Measurements from ENCODE around the gene ATM.
"Not testable (repeated sequence)": the region's sequence is repeated elsewhere in the genome, so short reads cannot be mapped to it uniquely, and the experiment has no call there.

The ATM gene

GRCh38 chr11:108246308-108246707 is 23.4 kb downstream of the ATM start:
- TF ChIP-seq, protein P1, sequence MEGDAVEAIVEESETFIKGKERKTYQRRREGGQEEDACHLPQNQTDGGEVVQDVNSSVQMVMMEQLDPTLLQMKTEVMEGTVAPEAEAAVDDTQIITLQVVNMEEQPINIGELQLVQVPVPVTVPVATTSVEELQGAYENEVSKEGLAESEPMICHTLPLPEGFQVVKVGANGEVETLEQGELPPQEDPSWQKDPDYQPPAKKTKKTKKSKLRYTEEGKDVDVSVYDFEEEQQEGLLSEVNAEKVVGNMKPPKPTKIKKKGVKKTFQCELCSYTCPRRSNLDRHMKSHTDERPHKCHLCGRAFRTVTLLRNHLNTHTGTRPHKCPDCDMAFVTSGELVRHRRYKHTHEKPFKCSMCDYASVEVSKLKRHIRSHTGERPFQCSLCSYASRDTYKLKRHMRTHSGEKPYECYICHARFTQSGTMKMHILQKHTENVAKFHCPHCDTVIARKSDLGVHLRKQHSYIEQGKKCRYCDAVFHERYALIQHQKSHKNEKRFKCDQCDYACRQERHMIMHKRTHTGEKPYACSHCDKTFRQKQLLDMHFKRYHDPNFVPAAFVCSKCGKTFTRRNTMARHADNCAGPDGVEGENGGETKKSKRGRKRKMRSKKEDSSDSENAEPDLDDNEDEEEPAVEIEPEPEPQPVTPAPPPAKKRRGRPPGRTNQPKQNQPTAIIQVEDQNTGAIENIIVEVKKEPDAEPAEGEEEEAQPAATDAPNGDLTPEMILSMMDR (IDR thresholded peaks at IDR 0.05; ENCODE audit: low read depth, low read length): no peak
- H3K4me3 ChIP-seq (ENCODE audit: low read depth, low read length): no peak overlapping the region

- TF ChIP-seq, protein P1 (IDR thresholded peaks at IDR 0.05; ENCODE audit: low read depth, low read length): no peak
- no peak overlapping the region for H3K4me3 ChIP-seq (ENCODE audit: low read depth, low read length)
Observed at GRCh38 chr11:108246885-108247284, 24.0 kb downstream of the ATM start.

DNA sequence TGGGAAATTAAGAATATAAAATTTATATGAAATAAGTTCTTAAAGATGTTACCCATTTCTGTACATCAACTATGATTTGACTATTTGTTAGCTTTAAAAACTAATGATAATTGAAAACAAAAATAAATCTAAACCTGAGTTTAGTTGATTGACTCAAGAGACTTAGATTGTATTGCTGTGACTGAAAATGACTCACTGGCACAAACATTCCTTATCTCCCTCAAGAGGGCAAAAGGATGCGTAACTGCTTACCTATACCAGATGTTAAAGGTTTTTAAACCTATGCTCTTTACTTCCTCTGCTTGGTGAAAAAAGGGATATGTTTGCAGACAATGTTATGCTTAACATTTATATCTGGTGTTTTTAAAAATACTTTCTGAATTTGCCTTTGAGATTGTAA is 30.3 kb downstream of the ATM start:
- H3K4me3 ChIP-seq (ENCODE audit: low read depth, low read length): no peak overlapping the region

DNA sequence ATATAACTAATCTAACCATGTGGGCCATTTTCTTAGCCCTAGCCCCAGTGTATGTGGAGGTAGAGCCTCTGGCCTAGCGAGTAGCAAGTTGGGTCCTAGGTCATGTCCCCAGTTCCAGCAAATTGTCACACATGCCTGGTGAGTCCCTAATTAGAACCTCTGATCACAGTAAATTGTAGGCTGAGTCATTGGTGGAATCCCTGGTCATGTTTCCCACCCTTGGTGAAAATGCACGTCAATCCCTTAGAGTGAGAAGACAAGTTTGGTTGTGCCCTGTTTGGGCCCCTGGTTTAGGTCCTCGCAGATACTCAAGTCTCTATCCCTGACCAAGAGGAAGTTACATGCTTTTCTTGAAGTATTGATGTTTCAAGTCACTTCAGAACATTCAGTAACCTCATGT is 46.7 kb downstream of the ATM start:
- no peak overlapping the region for H3K4me3 ChIP-seq (ENCODE audit: low read depth, low read length)
- TF ChIP-seq, protein P1 (IDR thresholded peaks at IDR 0.05; ENCODE audit: low read depth, low read length): no peak

More for the DNA sequence above, 30.3 kb downstream of the ATM start:
- TF ChIP-seq, protein P1 (IDR thresholded peaks at IDR 0.05; ENCODE audit: low read depth, low read length): no peak

- H3K4me3 ChIP-seq (ENCODE audit: low read depth, low read length): not testable (repeated sequence)
Observed at GRCh38 chr11:108276985-108277616, 54.2 kb downstream of the ATM start.

DNA sequence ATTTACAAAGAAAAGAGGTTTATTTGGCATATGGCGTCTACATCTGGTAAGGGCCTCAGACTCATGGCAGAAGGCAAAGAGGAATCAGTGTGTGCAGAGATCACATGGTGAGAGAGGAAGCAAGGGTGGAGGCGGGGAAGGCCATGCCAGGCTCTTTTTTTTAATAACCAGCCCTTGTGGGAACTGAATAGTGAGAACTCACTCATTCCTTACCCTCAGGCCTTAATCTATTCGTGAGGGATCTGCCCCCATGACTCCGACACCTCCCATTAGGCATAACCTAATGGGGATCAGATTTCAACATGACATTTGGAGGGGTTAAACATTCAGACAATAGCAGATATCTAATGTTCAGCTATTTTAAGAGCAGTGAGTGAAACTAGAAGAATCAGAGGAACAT is 55.7 kb downstream of the ATM start:
- no peak overlapping the region for H3K4me3 ChIP-seq (ENCODE audit: low read depth, low read length)
- TF ChIP-seq, protein P1 (IDR thresholded peaks at IDR 0.05; ENCODE audit: low read depth, low read length): no peak

DNA sequence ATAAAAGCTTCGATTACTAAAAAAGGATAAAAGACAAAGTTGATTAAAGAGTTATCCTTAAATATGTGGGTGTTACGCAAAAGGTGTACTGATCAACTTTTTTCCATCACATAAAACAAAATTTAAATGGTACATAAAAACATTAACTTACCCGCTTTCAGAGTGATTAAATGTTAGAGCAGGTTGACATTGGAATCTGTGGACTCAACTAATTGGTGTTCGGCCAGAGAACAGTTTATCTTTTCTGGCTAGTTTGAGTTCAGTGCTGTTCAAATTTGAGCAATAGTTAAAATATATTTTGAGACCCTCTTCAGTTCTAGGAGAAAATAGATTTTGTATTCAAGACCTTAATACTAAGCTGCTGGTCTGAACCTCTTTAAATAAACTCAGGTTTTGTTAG is 56.1 kb downstream of the ATM start:
- TF ChIP-seq, protein P1 (IDR thresholded peaks at IDR 0.05; ENCODE audit: low read depth, low read length): no peak
- H3K4me3 ChIP-seq (ENCODE audit: low read depth, low read length): no peak overlapping the region

DNA sequence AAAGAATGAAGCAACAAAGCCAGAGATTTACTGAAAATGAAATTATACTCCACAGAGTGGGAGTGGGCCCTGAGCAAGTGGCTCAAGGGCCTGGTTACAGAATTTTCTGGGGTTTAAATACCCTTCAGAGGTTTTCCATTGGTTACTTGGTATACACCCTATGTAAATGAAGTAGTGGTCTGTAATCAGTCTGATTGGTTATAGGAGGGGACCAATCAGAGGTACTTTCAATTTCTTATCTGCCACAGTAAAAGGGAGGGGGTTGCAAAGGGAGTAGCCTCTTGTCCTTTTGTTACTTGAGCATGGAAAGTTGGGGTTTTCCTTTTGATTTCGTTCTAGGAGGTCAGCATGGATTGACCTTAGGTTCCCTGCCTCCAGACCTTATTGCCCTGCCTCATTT is 63.5 kb downstream of the ATM start:
- H3K4me3 ChIP-seq (ENCODE audit: low read depth, low read length): no peak overlapping the region
- TF ChIP-seq, protein P1 (IDR thresholded peaks at IDR 0.05; ENCODE audit: low read depth, low read length): no peak
